Adrenal gland (tissue), 5 donors: ENCODE data around the gene ETV3L.

Experiments
- CTCF ChIP-seq, 6 experiments: fragments of 450-650 bp in 4 of 6; fragments of 200-600 bp in 2 of 6; sonication (generic) in 1 of 6; IDR thresholded peaks; 1 replicate in 5 of 6; 2 replicates in 1 of 6; pipeline versions ENCODE4 v1.5.1 to v1.8.0; 2016 to 2021; ENCODE audit warnings: antibody characterized with exemption in 6 of 6, mild to moderate bottlenecking in 2 of 6, moderate library complexity in 1 of 6
- POLR2A ChIP-seq, 2 donors: fragments of 450-650 bp; IDR thresholded peaks; one replicate each; pipeline ENCODE4 v1.6.1; 2017; ENCODE audit warnings: antibody characterized with exemption in 2 of 2, mild to moderate bottlenecking in 2 of 2, moderate library complexity in 1 of 2
- donor health status: DM: no; HTN: no; CAD: no.

GRCh38 chr1:157112186-157112867 is 12.7 kb upstream of the ETV3L start:
- TF ChIP-seq CTCF (IDR thresholded peaks at IDR 0.05) (no peak), POLR2A (IDR thresholded peaks at IDR 0.05) (no peak)
